Thoracic aorta (tissue), 2 donors: ENCODE measurements around the gene MMP7. TPM values are rescaled to one million over a fixed set of nuclear protein-coding genes. Genes with fewer than 3 reads are reported as not detected.

Experiments used
- ATAC-seq: fragments of 150-250 bp; one replicate; pipeline ENCODE4 v1.8.0; 2017; ENCODE audit warnings: low read depth; ENCODE audit not compliant: insufficient number of reproducible peaks, low FRiP score
- DNase-seq: peaks from one replicate; pipeline ENCODE4 v3.0.0-alpha.2; 2020; ENCODE audit warnings: low spot score
- H3K27ac ChIP-seq, 2 donors: fragments of 200-600 bp; sonication (generic); 1 replicate in 1 of 2; 2 replicates in 1 of 2; pipeline ENCODE4 v1.5.1; 2016; ENCODE audit warnings: mild to moderate bottlenecking in 2 of 2, moderate library complexity in 2 of 2
- H3K27me3 ChIP-seq: fragments of 200-600 bp; sonication (generic); replicated peaks from 2 replicates; pipeline ENCODE4 v1.6.0; 2016; ENCODE audit warnings: mild to moderate bottlenecking; ENCODE audit not compliant: insufficient read depth
- H3K36me3 ChIP-seq: fragments of 200-600 bp; sonication (generic); one replicate; pipeline ENCODE4 v1.5.1; 2016
- H3K4me1 ChIP-seq, 2 donors: fragments of 200-600 bp; sonication (generic); 1 replicate in 1 of 2; 2 replicates in 1 of 2; pipeline versions ENCODE4 v1.5.1 to v1.6.0; 2016; ENCODE audit warnings: low read depth in 2 of 2, mild to moderate bottlenecking in 1 of 2; ENCODE audit not compliant: control insufficient read depth in 1 of 2
- H3K4me3 ChIP-seq: fragments of 200-600 bp; sonication (generic); 2 replicates; pipeline ENCODE4 v1.5.1; 2016; ENCODE audit warnings: mild to moderate bottlenecking
- H3K9me3 ChIP-seq: fragments of 200-600 bp; sonication (generic); 2 replicates; pipeline ENCODE4 v1.5.1; 2016
- total RNA-seq, 2 donors: library from RNA; depleted of rRNA; stranded (reverse); fragments of >200 nt; gene quantifications; one replicate each; pipeline versions ENCODE4 v1.1.0 to v1.2.3, GENCODE V29; 2016
- TF ChIP-seq, protein P1 (sequence below): fragments of 200-600 bp; sonication (generic); IDR thresholded peaks from one replicate; pipeline ENCODE4 v1.5.1; 2019; ENCODE audit warnings: antibody characterized with exemption

MMP7 gene
- total RNA-seq, 2 donors from 2014 or later: not detected

DNA sequence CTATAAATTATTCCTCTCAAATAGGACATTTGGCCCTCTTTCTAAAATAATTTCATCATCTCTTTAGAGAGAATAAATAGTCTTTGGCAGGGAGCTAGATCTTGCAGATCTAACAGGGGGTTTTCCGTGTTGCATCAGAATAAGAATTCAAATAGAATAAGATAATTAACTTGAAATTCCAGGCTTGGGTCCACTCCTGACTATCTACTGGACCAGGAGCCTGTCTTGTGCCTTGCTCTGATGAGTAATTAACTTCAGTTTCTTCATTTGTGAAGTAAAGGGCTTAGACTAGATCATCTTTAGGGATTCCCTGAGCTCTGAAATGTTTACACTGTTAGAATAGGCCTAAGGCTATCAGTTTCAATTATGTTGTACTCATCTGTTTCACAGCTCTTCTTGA lies 54.5 kb downstream of the MMP7 start:
- no peaks in the 10 kb centered on the region for H3K4me1 ChIP-seq
- ATAC-seq (no peak), DNase-seq (no peak)
- no peaks in the 10 kb centered on the region for H3K9me3 ChIP-seq
- H3K36me3 ChIP-seq: no peaks in the 10 kb centered on the region
- H3K27me3 ChIP-seq: no peaks in the 10 kb centered on the region
- TF ChIP-seq, protein P1, sequence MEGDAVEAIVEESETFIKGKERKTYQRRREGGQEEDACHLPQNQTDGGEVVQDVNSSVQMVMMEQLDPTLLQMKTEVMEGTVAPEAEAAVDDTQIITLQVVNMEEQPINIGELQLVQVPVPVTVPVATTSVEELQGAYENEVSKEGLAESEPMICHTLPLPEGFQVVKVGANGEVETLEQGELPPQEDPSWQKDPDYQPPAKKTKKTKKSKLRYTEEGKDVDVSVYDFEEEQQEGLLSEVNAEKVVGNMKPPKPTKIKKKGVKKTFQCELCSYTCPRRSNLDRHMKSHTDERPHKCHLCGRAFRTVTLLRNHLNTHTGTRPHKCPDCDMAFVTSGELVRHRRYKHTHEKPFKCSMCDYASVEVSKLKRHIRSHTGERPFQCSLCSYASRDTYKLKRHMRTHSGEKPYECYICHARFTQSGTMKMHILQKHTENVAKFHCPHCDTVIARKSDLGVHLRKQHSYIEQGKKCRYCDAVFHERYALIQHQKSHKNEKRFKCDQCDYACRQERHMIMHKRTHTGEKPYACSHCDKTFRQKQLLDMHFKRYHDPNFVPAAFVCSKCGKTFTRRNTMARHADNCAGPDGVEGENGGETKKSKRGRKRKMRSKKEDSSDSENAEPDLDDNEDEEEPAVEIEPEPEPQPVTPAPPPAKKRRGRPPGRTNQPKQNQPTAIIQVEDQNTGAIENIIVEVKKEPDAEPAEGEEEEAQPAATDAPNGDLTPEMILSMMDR: no peak
- no peak overlapping the region for H3K4me3 ChIP-seq
- H3K27ac ChIP-seq: no peak overlapping the region

DNA sequence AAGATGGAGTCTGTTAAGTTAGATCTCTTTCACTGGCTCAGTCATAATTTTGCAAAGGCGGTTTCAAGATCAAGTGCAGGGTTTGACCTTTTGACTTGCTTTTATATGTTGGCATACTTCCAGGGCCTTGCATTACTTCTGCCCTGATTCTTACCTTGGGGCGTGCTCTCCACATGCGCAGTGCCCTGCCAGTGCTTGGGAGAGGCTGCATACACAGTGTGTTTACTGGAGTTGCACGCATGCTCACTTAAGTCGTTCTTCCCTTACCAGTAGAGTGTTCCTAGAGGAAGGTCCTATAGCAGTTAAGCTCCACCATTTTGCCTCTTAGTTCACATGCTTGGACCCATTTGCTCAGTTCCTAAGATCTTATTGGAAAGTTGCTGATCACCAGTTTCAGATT lies 57.0 kb downstream of the MMP7 start:
- Histone ChIP-seq H3K9me3 (no peaks in the 10 kb centered on the region), H3K36me3 (no peaks in the 10 kb centered on the region), H3K27ac (no peak overlapping the region), H3K27me3 (no peaks in the 10 kb centered on the region), H3K4me1 (peaks cover 6 to 13% of the 10 kb centered on the region in 2 donors), H3K4me3 (no peak overlapping the region)
- DNase-seq (no peak), ATAC-seq (no peak)
- TF ChIP-seq, protein P1: no peak

DNA sequence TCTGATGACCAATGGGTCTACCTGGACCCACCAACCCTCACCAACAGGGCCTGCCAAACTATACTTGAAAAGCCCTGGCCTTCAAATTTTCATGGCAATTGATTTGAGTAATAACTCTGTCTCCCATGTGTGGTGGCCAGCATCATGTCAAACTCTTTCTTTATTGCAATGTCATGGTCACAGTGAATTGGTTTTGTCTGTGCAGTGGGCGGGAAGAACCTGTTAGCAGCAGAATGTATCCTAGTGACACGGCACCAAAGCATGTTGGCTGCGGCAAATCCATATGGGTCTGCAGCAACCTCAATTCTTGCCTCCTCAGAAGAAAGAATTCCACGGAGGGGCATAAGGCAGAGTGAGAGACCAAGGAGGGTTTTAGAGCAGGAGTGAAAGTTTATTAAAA lies 58.4 kb downstream of the MMP7 start:
- Histone ChIP-seq H3K9me3 (no peaks in the 10 kb centered on the region), H3K4me1 (peaks cover 6 to 15% of the 10 kb centered on the region in 2 donors), H3K27me3 (no peaks in the 10 kb centered on the region), H3K27ac (no peak overlapping the region), H3K36me3 (no peaks in the 10 kb centered on the region), H3K4me3 (no peak overlapping the region)
- TF ChIP-seq, protein P1: no peak
- DNase-seq: no peak
- no peak for ATAC-seq

DNA sequence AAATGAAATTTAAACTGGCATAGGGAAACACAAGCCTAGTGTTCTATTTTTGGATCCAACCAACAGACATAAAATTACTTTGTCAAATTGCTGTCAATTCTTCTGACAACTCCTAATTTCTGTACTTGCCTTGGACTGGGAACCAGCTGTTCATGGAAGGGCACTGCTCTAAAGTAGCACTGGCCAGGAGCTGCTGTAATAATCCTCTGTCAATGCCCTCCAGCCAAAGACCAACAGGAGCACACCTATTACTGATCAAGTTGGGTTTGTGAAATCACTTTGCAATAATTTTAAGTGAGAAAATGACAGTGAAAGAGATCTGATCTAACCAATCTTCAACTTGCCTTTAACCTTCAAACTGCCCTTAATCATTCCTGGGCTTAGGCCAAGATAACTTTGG lies 59.1 kb downstream of the MMP7 start:
- DNase-seq: no peak
- Histone ChIP-seq H3K27ac (no peak overlapping the region), H3K9me3 (no peaks in the 10 kb centered on the region), H3K27me3 (no peaks in the 10 kb centered on the region), H3K4me1 (peaks cover 6 to 15% of the 10 kb centered on the region in 2 donors), H3K4me3 (no peak overlapping the region), H3K36me3 (no peaks in the 10 kb centered on the region)
- no peak for ATAC-seq
- TF ChIP-seq, protein P1: no peak

Other genes with a start within 250 kb of the MMP7 start
- 10 to 100 TPM in 1 of 2 donors, 1 to 10 TPM in 1; 4.9 to 15.3 TPM for gene BIRC3, start 213.3 kb downstream of the MMP7 start, total RNA-seq
- 10 to 100 TPM; 48.7 to 92.9 TPM for gene BIRC2, start 183.5 kb downstream of the MMP7 start, total RNA-seq
- 10 to 100 TPM; 50.8 to 77.5 TPM for gene TMEM123, start 78.0 kb downstream of the MMP7 start, total RNA-seq
- gene MMP20, start 94.6 kb upstream of the MMP7 start, total RNA-seq: not detected
- not detected for gene MMP27, start 175.0 kb upstream of the MMP7 start, total RNA-seq
- not detected for gene MMP8, start 194.2 kb upstream of the MMP7 start, total RNA-seq
- gene MMP10, start 249.9 kb upstream of the MMP7 start, total RNA-seq: not detected